ENCODE measurements around the gene TOM1L2.

- TF ChIP-seq CTCF (IDR thresholded peaks at IDR 0.05) (no peak), POLR2A (IDR thresholded peaks at IDR 0.05) (no peak)
Measured at GRCh38 chr17:17937201-17937853, 34.9 kb downstream of the TOM1L2 start.

All from adrenal gland (tissue), 5 donors.